ENCODE measurements around the gene SLC2A13.

Gene SLC2A13

GRCh38 chr12:39713552-39713951 is 392.3 kb downstream of the SLC2A13 start:
- DNase-seq: no peak

- DNase-seq: no peak
Observed at GRCh38 chr12:39712334-39712733, 393.5 kb downstream of the SLC2A13 start.
